Erythroblast (primary cell): ENCODE results near the gene FUT7.

ENCODE experiments used
- GATA1 ChIP-seq: IDR thresholded peaks from 2 replicates; pipeline ENCODE4 v1.6.1; 2011; ENCODE audit warnings: low read depth, mild to moderate bottlenecking, control low read depth, low read length, moderate library complexity
- POLR2A ChIP-seq: IDR thresholded peaks from 2 replicates; pipeline ENCODE4 v1.6.1; 2011; ENCODE audit warnings: mild to moderate bottlenecking, low read length

DNA sequence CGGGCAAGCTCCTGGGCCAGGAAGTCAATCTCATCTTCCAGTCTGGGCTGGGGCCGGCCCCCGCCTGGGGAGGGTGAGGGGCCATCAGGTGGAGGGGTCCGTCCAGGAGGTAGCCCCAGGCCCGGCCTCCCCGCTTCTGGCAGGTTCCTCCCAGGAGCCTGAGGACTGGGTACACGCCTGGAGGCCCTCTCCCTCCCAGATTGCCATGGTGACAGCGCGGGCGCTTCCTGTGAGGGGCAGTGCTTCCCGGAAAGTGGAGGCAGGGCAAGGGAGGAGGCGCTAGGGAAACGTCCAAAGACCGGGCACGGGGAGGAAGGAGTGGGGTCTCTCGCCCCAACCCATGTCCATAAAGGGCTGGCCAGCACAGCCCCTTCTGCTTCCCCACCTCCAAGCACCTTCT, 9.2 kb upstream of the FUT7 start:
- TF ChIP-seq POLR2A (no peak), GATA1 (no peak)
